ENCODE measurements around the gene FAM117A. TPM values are rescaled to one million over a fixed set of nuclear protein-coding genes. Genes with fewer than 3 reads are reported as not detected.

Gene FAM117A
- total RNA-seq, 1 experiment from 2014 or later: 10.1 TPM

DNA sequence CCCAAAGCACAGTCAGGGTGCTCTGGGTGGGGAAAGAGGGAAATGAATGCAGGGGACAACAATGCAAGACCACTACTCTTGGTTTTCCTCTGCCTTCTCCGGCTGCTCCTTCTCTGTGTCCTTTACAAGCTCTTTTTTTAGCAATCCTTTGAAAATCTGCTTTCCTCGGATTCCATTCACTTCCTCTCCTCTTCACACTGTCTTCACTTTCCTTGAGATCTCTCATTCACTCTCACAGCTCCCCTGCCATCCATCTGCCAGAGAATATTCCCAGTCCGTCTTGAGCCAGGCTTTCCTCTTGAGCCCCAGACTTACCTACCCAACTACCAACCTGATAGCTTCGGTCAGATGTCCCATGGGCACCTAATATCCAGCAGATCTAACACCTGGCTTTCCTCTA lies 75.1 kb downstream of the FAM117A start:
- Histone ChIP-seq H3K9me3 (ENCODE audit: low read depth, low read length, poor library complexity, severe bottlenecking) (no peaks in the 10 kb centered on the region), H3K4me1 (ENCODE audit: insufficient read depth, low read length, poor library complexity, severe bottlenecking) (peaks cover 7% of the 10 kb centered on the region), H3K27me3 (replicated peaks; ENCODE audit: insufficient read depth, low read depth, low read length, poor library complexity) (no peaks in the 10 kb centered on the region), H3K36me3 (ENCODE audit: insufficient read depth, low read length, poor library complexity, severe bottlenecking) (no peaks in the 10 kb centered on the region), H3K27ac (ENCODE audit: low read depth, low read length, poor library complexity, severe bottlenecking) (no peak overlapping the region), H3K4me3 (ENCODE audit: low read depth, low read length, poor library complexity, severe bottlenecking) (no peak overlapping the region)
- no peak for TF ChIP-seq EZH2 (IDR thresholded peaks at IDR 0.05; ENCODE audit: borderline replicate concordance, low read depth, low read length, poor library complexity, severe bottlenecking)
- TF ChIP-seq, protein P1, sequence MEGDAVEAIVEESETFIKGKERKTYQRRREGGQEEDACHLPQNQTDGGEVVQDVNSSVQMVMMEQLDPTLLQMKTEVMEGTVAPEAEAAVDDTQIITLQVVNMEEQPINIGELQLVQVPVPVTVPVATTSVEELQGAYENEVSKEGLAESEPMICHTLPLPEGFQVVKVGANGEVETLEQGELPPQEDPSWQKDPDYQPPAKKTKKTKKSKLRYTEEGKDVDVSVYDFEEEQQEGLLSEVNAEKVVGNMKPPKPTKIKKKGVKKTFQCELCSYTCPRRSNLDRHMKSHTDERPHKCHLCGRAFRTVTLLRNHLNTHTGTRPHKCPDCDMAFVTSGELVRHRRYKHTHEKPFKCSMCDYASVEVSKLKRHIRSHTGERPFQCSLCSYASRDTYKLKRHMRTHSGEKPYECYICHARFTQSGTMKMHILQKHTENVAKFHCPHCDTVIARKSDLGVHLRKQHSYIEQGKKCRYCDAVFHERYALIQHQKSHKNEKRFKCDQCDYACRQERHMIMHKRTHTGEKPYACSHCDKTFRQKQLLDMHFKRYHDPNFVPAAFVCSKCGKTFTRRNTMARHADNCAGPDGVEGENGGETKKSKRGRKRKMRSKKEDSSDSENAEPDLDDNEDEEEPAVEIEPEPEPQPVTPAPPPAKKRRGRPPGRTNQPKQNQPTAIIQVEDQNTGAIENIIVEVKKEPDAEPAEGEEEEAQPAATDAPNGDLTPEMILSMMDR (conservative IDR thresholded peaks at IDR 0.05; ENCODE audit: low read depth, low read length): no peak
- intact Hi-C loops (cut with micrococcal nuclease; ENCODE audit: unreplicated experiment): no loop called here
- ChIA-PET POLR2A (ENCODE audit: low non-redundant PET) (no interaction called here), CTCF (interaction anchor here (0.6 kb wide), 1 partner anchor 121 kb away, joined by 3 read pairs; no protein-coding TSS in a partner anchor)
- no peak for DNase-seq (ENCODE audit: low spot score)
- no TSS peak for BruUV-seq (replicated peaks)

- H3K9me3 ChIP-seq (ENCODE audit: low read depth, low read length, poor library complexity, severe bottlenecking): no peaks in the 10 kb centered on the region
- CTCF ChIA-PET: interaction anchor here (0.6 kb wide), 1 partner anchor 120 kb away, joined by 3 read pairs; no protein-coding TSS in a partner anchor
- H3K27ac ChIP-seq (ENCODE audit: low read depth, low read length, poor library complexity, severe bottlenecking): no peak overlapping the region
- H3K4me1 ChIP-seq (ENCODE audit: insufficient read depth, low read length, poor library complexity, severe bottlenecking): peaks cover 7% of the 10 kb centered on the region
- no TSS peak for BruUV-seq (replicated peaks)
- POLR2A ChIA-PET (ENCODE audit: low non-redundant PET): no interaction called here
- intact Hi-C loops (cut with micrococcal nuclease; ENCODE audit: unreplicated experiment): no loop called here
- TF ChIP-seq EZH2 (IDR thresholded peaks at IDR 0.05; ENCODE audit: borderline replicate concordance, low read depth, low read length, poor library complexity, severe bottlenecking): no peak
- DNase-seq (ENCODE audit: low spot score): peak; percentile 56
- H3K36me3 ChIP-seq (ENCODE audit: insufficient read depth, low read length, poor library complexity, severe bottlenecking): no peaks in the 10 kb centered on the region
- H3K4me3 ChIP-seq (ENCODE audit: low read depth, low read length, poor library complexity, severe bottlenecking): no peak overlapping the region
- no peaks in the 10 kb centered on the region for H3K27me3 ChIP-seq (replicated peaks; ENCODE audit: insufficient read depth, low read depth, low read length, poor library complexity)
These were observed 75.9 kb downstream of the FAM117A start for GRCh38 chr17:49687878-49688491.

GRCh38 chr17:49681106-49681979 lies 82.6 kb downstream of the FAM117A start:
- TF ChIP-seq, protein P1 (conservative IDR thresholded peaks at IDR 0.05; ENCODE audit: low read depth, low read length): no peak
- no peak for TF ChIP-seq EZH2 (IDR thresholded peaks at IDR 0.05; ENCODE audit: borderline replicate concordance, low read depth, low read length, poor library complexity, severe bottlenecking)
- CTCF ChIA-PET: interaction anchor here (0.7 to 1.1 kb wide), 2 partner anchors 114 to 1342 kb away, joined by 3 to 5 read pairs; no protein-coding TSS in a partner anchor
- H3K4me3 ChIP-seq (ENCODE audit: low read depth, low read length, poor library complexity, severe bottlenecking): no peak overlapping the region
- H3K36me3 ChIP-seq (ENCODE audit: insufficient read depth, low read length, poor library complexity, severe bottlenecking): no peaks in the 10 kb centered on the region
- no peak overlapping the region for H3K27ac ChIP-seq (ENCODE audit: low read depth, low read length, poor library complexity, severe bottlenecking)
- no peak for DNase-seq (ENCODE audit: low spot score)
- H3K27me3 ChIP-seq (replicated peaks; ENCODE audit: insufficient read depth, low read depth, low read length, poor library complexity): no peaks in the 10 kb centered on the region
- BruUV-seq (replicated peaks): no TSS peak
- intact Hi-C loops (cut with micrococcal nuclease; ENCODE audit: unreplicated experiment): no loop called here
- POLR2A ChIA-PET (ENCODE audit: low non-redundant PET): no interaction called here
- H3K9me3 ChIP-seq (ENCODE audit: low read depth, low read length, poor library complexity, severe bottlenecking): no peaks in the 10 kb centered on the region
- H3K4me1 ChIP-seq (ENCODE audit: insufficient read depth, low read length, poor library complexity, severe bottlenecking): peaks cover 4% of the 10 kb centered on the region
